Thyroid gland (tissue), 4 donors: ENCODE measurements around the gene NACC1.

Experiments
- CTCF ChIP-seq, 6 experiments: fragments of 200-600 bp in 3 of 6; fragments of 450-650 bp in 3 of 6; sonication (generic) in 3 of 6; IDR thresholded peaks; one replicate each; pipeline ENCODE4 v1.5.1; 2016 to 2019; ENCODE audit warnings: antibody characterized with exemption in 6 of 6, mild to moderate bottlenecking in 2 of 6, inconsistent platforms in 1 of 6, moderate library complexity in 1 of 6
- POLR2A ChIP-seq, 2 donors: fragments of 450-650 bp; IDR thresholded peaks; one replicate each; pipeline ENCODE4 v1.6.1; 2017; ENCODE audit warnings: antibody characterized with exemption in 2 of 2, mild to moderate bottlenecking in 2 of 2, moderate library complexity in 1 of 2

- TF ChIP-seq CTCF (IDR thresholded peaks at IDR 0.05), result no peak
- TF ChIP-seq POLR2A (IDR thresholded peaks at IDR 0.05), result no peak
Observed at GRCh38 chr19:13072188-13072908, 45.7 kb upstream of the NACC1 start.
